Measurements from ENCODE around the gene PUS7L.
"Not testable (repeated sequence)": the region's sequence is repeated elsewhere in the genome, so short reads cannot be mapped to it uniquely, and the experiment has no call there.

- TF ChIP-seq POLR2A, POLR2AphosphoS5, CTCF (IDR thresholded peaks at IDR 0.05): not testable (repeated sequence)
These were observed 73.1 kb downstream of the PUS7L start for GRCh38 chr12:43685491-43685890.
